HEK293 (cell line): ENCODE measurements around the gene HTT-AS.

ENCODE experiments used
- CTCF ChIA-PET: fragments of 350-600 bp; formaldehyde crosslinking; extraction: SDS; loops from one replicate; lab custom pipeline; 2021; ENCODE audit warnings: antibody characterized with exemption; lab: Yijun Ruan, JAX
- POLR2A ChIA-PET: fragments of 300-600 bp; formaldehyde crosslinking; extraction: SDS; loops from one replicate; lab custom pipeline; 2020; ENCODE audit warnings: antibody characterized with exemption, inconsistent platforms; lab: Yijun Ruan, JAX
- H3K27ac ChIP-seq: fragments of 200-500 bp; sonication (Bioruptor generic); 2 replicates; pipeline ENCODE4 v1.5.1; 2014; ENCODE audit warnings: low read depth, low read length, control low read depth, inconsistent platforms; ENCODE audit errors: extremely low read depth
- H3K36me3 ChIP-seq, 2 experiments: fragments of 200-500 bp in 1 of 2; sonication (Bioruptor generic) in 1 of 2; 1 replicate in 1 of 2; 2 replicates in 1 of 2; pipeline ENCODE4 v1.5.1; 2014 to 2017; ENCODE audit warnings: inconsistent platforms in 2 of 2, low read length in 2 of 2; ENCODE audit not compliant: control insufficient read depth in 2 of 2, insufficient read depth in 1 of 2
- H3K4me1 ChIP-seq: fragments of 200-500 bp; sonication (Bioruptor generic); 2 replicates; pipeline ENCODE4 v1.5.1; 2014; ENCODE audit warnings: mild to moderate bottlenecking, low read length, inconsistent platforms; ENCODE audit not compliant: control insufficient read depth, insufficient read depth
- H3K4me3 ChIP-seq: 2 replicates; pipeline ENCODE4 v1.5.1; 2011; ENCODE audit warnings: low read depth, mild to moderate bottlenecking, control low read depth, low read length, moderate library complexity
- H3K9me3 ChIP-seq: fragments of 200-500 bp; sonication (Bioruptor generic); 2 replicates; pipeline ENCODE4 v1.5.1; 2014; ENCODE audit warnings: low read depth, low read length, inconsistent platforms; ENCODE audit not compliant: control insufficient read depth, insufficient read depth
- AEBP2 ChIP-seq: fragments of 450-650 bp; formaldehyde crosslinking; IDR thresholded peaks from 2 replicates; pipeline ENCODE4 v1.5.1; 2016; ENCODE audit warnings: missing biosample characterization, missing genetic modification characterization, borderline replicate concordance
- BCL11A ChIP-seq: fragments of 450-650 bp; formaldehyde crosslinking; IDR thresholded peaks from 2 replicates; pipeline ENCODE4 v1.5.1; 2016; ENCODE audit warnings: low read depth, missing biosample characterization, missing genetic modification characterization
- FEZF1 ChIP-seq: fragments of 450-650 bp; formaldehyde crosslinking; IDR thresholded peaks from 2 replicates; pipeline ENCODE4 v1.5.1; 2016; ENCODE audit warnings: missing biosample characterization, missing genetic modification characterization
- HOXA7 ChIP-seq: sonication (generic); formaldehyde crosslinking; IDR thresholded peaks from 2 replicates; pipeline ENCODE4 v1.8.1; 2022; ENCODE audit warnings: missing genetic modification reagents, borderline replicate concordance
- KLF8 ChIP-seq: fragments of 450-650 bp; formaldehyde crosslinking; IDR thresholded peaks from 2 replicates; pipeline ENCODE4 v1.5.1; 2016; ENCODE audit warnings: missing biosample characterization, missing genetic modification characterization
- PRDM2 ChIP-seq: fragments of 450-650 bp; formaldehyde crosslinking; IDR thresholded peaks from 2 replicates; pipeline ENCODE4 v1.5.1; 2016; ENCODE audit warnings: missing biosample characterization, missing genetic modification characterization, borderline replicate concordance
- ZNF10 ChIP-seq: fragments of 450-650 bp; formaldehyde crosslinking; IDR thresholded peaks from 2 replicates; pipeline ENCODE4 v1.5.1; 2017; ENCODE audit warnings: missing biosample characterization, missing genetic modification characterization
- ZNF140 ChIP-seq: fragments of 450-650 bp; formaldehyde crosslinking; IDR thresholded peaks from 2 replicates; pipeline ENCODE4 v1.5.1; 2016; ENCODE audit warnings: missing biosample characterization, missing genetic modification characterization
- ZNF148 ChIP-seq: fragments of 450-650 bp; formaldehyde crosslinking; IDR thresholded peaks from 2 replicates; pipeline ENCODE4 v1.5.0; 2017; ENCODE audit warnings: missing biosample characterization, missing genetic modification characterization, borderline replicate concordance
- ZNF174 ChIP-seq: fragments of 450-650 bp; formaldehyde crosslinking; IDR thresholded peaks from 2 replicates; pipeline ENCODE4 v1.5.0; 2017; ENCODE audit warnings: missing biosample characterization, mild to moderate bottlenecking, missing genetic modification characterization
- ZNF23 ChIP-seq: fragments of 450-650 bp; formaldehyde crosslinking; IDR thresholded peaks from 2 replicates; pipeline ENCODE4 v1.5.1; 2016; ENCODE audit warnings: missing biosample characterization, missing genetic modification characterization, borderline replicate concordance
- ZNF280D ChIP-seq: fragments of 450-650 bp; formaldehyde crosslinking; IDR thresholded peaks from 2 replicates; pipeline ENCODE4 v1.5.1; 2016; ENCODE audit warnings: missing biosample characterization, missing genetic modification characterization
- ZNF341 ChIP-seq: fragments of 450-650 bp; formaldehyde crosslinking; IDR thresholded peaks from 2 replicates; pipeline ENCODE4; 2016; ENCODE audit warnings: low read depth, missing biosample characterization, missing genetic modification characterization
- ZNF37A ChIP-seq: fragments of 450-650 bp; IDR thresholded peaks from 2 replicates; pipeline ENCODE4 v1.5.1; 2018; ENCODE audit warnings: missing biosample characterization, missing genetic modification characterization
- ZNF488 ChIP-seq: fragments of 450-650 bp; formaldehyde crosslinking; IDR thresholded peaks from 2 replicates; pipeline ENCODE4 v1.5.1; 2016; ENCODE audit warnings: missing biosample characterization, missing genetic modification characterization
- ZNF514 ChIP-seq: fragments of 450-650 bp; formaldehyde crosslinking; IDR thresholded peaks from 2 replicates; pipeline ENCODE4 v1.5.1; 2016; ENCODE audit warnings: missing biosample characterization, missing genetic modification characterization
- ZNF529 ChIP-seq: fragments of 450-650 bp; formaldehyde crosslinking; IDR thresholded peaks from 2 replicates; pipeline ENCODE4 v1.5.1; 2017; ENCODE audit warnings: missing genetic modification characterization, missing biosample characterization; ENCODE audit not compliant: insufficient replicate concordance
- ZNF610 ChIP-seq: fragments of 450-650 bp; formaldehyde crosslinking; IDR thresholded peaks from 2 replicates; pipeline ENCODE4 v1.5.1; 2016; ENCODE audit warnings: missing biosample characterization, missing genetic modification characterization, borderline replicate concordance
- ZNF623 ChIP-seq: fragments of 450-650 bp; formaldehyde crosslinking; IDR thresholded peaks from 2 replicates; pipeline ENCODE4 v1.5.1; 2016; ENCODE audit warnings: missing biosample characterization, missing genetic modification characterization
- ZNF670 ChIP-seq: fragments of 450-650 bp; formaldehyde crosslinking; IDR thresholded peaks from 2 replicates; pipeline ENCODE4 v1.5.1; 2016; ENCODE audit warnings: missing biosample characterization, missing genetic modification characterization, low read depth

Gene HTT-AS

GRCh38 chr4:3107691-3108121 is 33.4 kb upstream of the HTT-AS start:
- ChIA-PET CTCF (interaction anchor here (0.6 to 2.6 kb wide), 13 partner anchors 9 to 373 kb away, joined by 3 to 23 read pairs (median 6); no protein-coding TSS in a partner anchor), POLR2A (no interaction called here)
- Histone ChIP-seq H3K4me3 (no peak overlapping the region), H3K36me3 (peaks cover 8 to 79% of the 10 kb centered on the region in 2 experiments), H3K27ac (no peak overlapping the region), H3K4me1 (no peaks in the 10 kb centered on the region), H3K9me3 (no peaks in the 10 kb centered on the region)
- no peak for TF ChIP-seq FEZF1 (tag by site-specific recombination)
- no peak for TF ChIP-seq ZNF341 (tag by site-specific recombination)
- no peak for TF ChIP-seq ZNF670 (tag by site-specific recombination)
- no peak for TF ChIP-seq PRDM2 (tag by site-specific recombination)
- TF ChIP-seq ZNF148 (tag by site-specific recombination): no peak
- no peak for TF ChIP-seq ZNF140 (tag by site-specific recombination)
- no peak for TF ChIP-seq ZNF280D (tag by site-specific recombination)
- no peak for TF ChIP-seq ZNF623 (tag by site-specific recombination)
- TF ChIP-seq BCL11A (tag by site-specific recombination): no peak
- TF ChIP-seq ZNF488 (tag by site-specific recombination): no peak
- no peak for TF ChIP-seq ZNF10 (tag by site-specific recombination)
- no peak for TF ChIP-seq HOXA7 (CRISPR knock-in tag)
- TF ChIP-seq ZNF23 (tag by site-specific recombination): no peak
- TF ChIP-seq KLF8 (tag by site-specific recombination): no peak
- no peak for TF ChIP-seq ZNF37A (tag by site-specific recombination)
- no peak for TF ChIP-seq ZNF514 (tag by site-specific recombination)
- no peak for TF ChIP-seq ZNF529 (tag by site-specific recombination)
- no peak for TF ChIP-seq AEBP2
- TF ChIP-seq ZNF174: no peak
- TF ChIP-seq ZNF610: no peak
